Mucosa of stomach (tissue), 1 donor: ENCODE measurements around the gene USF1.
"Not testable (repeated sequence)": the region's sequence is repeated elsewhere in the genome, so short reads cannot be mapped to it uniquely, and the experiment has no call there.

Experiments used
- H3K27me3 ChIP-seq: one replicate; pipeline ENCODE4 v1.7.0; 2013; ENCODE audit warnings: mild to moderate bottlenecking, low read length; ENCODE audit not compliant: control insufficient read depth, insufficient read depth
- H3K36me3 ChIP-seq: one replicate; pipeline ENCODE4 v1.7.0; 2013; ENCODE audit warnings: low read length; ENCODE audit not compliant: control insufficient read depth, insufficient read depth
- H3K4me1 ChIP-seq: one replicate; pipeline ENCODE4 v1.7.0; 2013; ENCODE audit warnings: mild to moderate bottlenecking, low read length; ENCODE audit not compliant: control insufficient read depth, insufficient read depth
- H3K4me3 ChIP-seq: one replicate; pipeline ENCODE4 v1.7.0; 2013; ENCODE audit warnings: low read length
- H3K9ac ChIP-seq: one replicate; pipeline ENCODE4 v1.7.0; 2013; ENCODE audit warnings: mild to moderate bottlenecking, low read length, moderate library complexity
- H3K9me3 ChIP-seq: one replicate; pipeline ENCODE4 v1.7.0; 2013; ENCODE audit warnings: mild to moderate bottlenecking, low read length, moderate library complexity; ENCODE audit not compliant: control insufficient read depth
- donor health status: Pancreatic carcinoma.

The USF1 gene

DNA sequence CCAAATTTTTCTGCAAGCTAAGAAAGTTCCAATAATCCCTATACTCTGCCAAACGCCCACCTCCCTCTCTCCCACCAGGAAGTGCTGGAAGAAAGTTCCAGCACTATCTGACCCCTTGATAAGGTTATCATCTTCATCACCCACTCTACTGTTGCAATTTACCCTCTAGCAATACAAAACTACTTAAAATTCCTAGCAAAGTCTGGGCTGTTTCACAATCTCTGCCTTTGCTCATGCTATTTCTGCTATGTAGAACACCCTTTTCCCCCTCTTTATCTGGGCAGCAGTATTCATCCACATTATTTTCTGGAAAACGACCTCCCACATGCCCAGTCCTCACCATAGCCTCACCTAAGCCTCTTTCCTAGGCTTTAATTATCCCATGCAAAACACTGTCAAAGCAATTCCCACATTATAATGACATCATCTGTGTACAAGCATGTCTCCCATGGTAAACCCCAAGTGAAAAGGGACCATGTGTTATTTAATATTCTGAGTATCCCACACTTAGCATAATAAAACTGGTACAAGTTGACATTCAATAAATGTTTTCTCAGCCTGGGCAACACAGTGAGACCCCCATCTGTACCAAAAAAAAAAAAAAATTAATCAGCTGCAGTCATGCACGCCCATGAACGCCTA is 36.8 kb downstream of the USF1 start:
- H3K27me3 ChIP-seq, result no peaks in the 10 kb centered on the region
- no peak overlapping the region for H3K4me3 ChIP-seq
- H3K4me1 ChIP-seq, result peaks cover 24% of the 10 kb centered on the region
- no peaks in the 10 kb centered on the region for H3K9me3 ChIP-seq
- H3K36me3 ChIP-seq, result no peaks in the 10 kb centered on the region
- H3K9ac ChIP-seq, result no peak overlapping the region

DNA sequence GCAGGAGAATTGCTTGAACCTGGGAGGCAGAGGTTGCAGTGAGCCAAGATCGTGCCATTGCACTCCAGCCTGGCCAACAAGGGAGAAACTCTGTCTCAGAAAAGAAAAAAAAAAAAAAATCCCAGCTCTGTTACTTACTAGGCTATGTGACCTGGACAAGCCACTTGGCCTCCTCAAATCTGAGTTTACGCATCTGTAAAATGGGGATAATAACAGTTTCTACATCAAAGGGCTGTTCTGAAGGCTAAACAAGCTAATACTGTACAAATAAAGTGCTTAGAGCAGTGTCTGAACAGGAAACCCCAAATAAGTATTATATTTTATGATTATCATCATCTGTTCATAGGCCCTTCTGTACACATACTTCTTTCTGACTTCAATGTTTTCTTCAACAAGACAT is 38.4 kb downstream of the USF1 start:
- H3K27me3 ChIP-seq, result no peaks in the 10 kb centered on the region
- no peaks in the 10 kb centered on the region for H3K36me3 ChIP-seq
- H3K9ac ChIP-seq, result no peak overlapping the region
- peaks cover 14% of the 10 kb centered on the region for H3K4me1 ChIP-seq
- H3K4me3 ChIP-seq, result no peak overlapping the region
- H3K9me3 ChIP-seq, result no peaks in the 10 kb centered on the region

DNA sequence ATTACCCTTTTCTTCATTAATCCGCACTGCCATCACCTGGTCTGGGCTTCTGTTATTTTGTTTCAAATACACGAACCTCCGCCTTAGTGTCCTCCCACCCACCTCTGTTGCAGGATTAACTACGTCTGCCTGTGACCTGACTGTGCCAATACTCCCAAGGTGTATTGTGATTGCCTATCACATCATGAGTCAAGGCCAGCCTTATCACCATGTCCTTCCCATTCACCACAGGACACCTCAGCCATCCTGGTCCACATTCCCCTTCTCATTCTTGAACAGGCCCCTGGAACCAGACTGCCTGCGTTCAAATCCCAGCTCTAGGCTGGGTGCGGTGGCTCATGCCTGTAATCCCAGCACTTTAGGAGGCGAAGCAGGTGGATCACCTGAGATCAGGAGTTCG is 39.2 kb downstream of the USF1 start:
- Histone ChIP-seq H3K9ac (no peak overlapping the region), H3K27me3 (no peaks in the 10 kb centered on the region), H3K4me1 (peaks cover 14% of the 10 kb centered on the region), H3K9me3 (no peaks in the 10 kb centered on the region), H3K36me3 (no peaks in the 10 kb centered on the region), H3K4me3 (no peak overlapping the region)

DNA sequence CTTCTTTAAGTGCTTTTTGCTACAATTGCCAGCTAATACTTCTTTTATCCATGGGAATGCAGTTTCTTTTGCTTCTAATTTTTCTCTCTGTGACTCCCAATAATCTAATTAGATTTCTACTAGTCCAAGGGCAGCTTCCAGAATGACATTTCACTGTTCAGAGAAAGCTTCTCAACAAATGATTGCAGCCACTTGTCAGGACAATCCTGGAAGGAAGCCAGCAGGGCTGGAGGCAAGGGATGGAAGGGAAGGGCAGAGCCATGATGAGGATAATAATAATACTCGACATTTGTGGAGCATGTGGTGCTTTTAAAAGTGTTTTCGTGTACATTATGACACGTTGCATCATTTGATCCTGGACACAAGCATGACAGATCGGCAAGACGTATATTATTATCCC is 44.3 kb downstream of the USF1 start:
- H3K27me3 ChIP-seq, result no peaks in the 10 kb centered on the region

DNA sequence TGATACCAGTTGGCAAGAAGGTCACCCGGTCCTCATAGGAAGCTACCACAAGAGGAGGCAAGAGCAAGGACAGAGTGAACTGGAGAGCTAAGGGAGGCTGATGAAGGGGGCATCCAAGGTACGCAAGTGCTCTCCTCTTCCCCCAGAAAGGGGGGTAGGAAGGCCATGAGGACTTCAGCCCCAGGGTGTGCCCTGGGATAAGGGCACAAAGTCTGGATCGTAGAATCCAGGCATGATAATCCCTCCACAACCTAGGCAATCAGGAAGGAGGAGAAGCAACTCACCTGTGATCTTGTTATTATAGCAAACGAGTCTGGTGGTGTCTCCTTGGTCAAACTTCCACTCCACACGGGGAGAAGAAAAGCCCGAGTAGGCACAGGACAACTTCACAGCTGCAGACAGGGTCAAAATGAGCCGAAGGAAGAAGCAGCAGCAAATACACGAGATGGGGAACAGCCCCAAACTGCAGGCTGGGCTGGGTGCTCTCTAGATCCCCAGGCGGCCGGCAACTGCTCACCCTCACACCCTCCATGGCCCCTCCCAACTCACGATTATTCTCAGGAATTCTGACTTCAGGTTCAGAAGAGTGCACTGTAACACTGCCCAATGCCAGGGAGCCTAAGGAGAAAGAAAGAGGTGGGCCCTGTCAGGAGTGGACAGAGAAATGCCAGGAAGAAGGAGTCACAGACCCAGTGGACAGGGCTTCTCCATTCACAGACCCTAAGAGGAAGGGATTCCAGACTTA is 44.9 kb downstream of the USF1 start:
- no peaks in the 10 kb centered on the region for H3K27me3 ChIP-seq
- H3K4me3 ChIP-seq, result no peak overlapping the region
- H3K9me3 ChIP-seq, result no peaks in the 10 kb centered on the region
- peaks cover 15% of the 10 kb centered on the region for H3K4me1 ChIP-seq
- H3K36me3 ChIP-seq, result peaks cover 13% of the 10 kb centered on the region
- no peak overlapping the region for H3K9ac ChIP-seq

More for the DNA sequence above, 44.3 kb downstream of the USF1 start:
- peaks cover 13% of the 10 kb centered on the region for H3K36me3 ChIP-seq
- H3K4me1 ChIP-seq, result peaks cover 17% of the 10 kb centered on the region
- H3K9ac ChIP-seq, result no peak overlapping the region
- no peak overlapping the region for H3K4me3 ChIP-seq
- no peaks in the 10 kb centered on the region for H3K9me3 ChIP-seq

DNA sequence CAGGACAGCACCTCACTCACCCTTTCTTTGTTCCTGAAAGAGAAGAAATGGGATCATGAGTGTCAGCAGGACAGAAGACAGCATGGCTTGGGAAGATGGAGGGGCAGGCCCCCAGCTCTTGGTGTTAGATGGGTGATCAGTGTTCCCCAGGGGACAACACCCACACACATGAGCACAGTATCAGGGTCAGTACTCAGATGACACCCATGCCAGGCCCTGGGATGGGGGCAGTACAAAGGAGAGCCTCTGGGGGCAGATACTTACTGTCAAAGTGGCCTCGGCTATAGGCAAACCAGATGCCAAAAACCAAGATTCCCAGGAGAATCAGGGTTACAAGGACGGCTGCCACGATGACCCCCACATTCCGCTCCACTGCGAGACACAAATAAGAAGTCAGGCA is 46.4 kb downstream of the USF1 start:
- no peak overlapping the region for H3K4me3 ChIP-seq
- peaks cover 14% of the 10 kb centered on the region for H3K4me1 ChIP-seq
- H3K9me3 ChIP-seq, result no peaks in the 10 kb centered on the region
- H3K9ac ChIP-seq, result no peak overlapping the region
- H3K27me3 ChIP-seq, result no peaks in the 10 kb centered on the region
- H3K36me3 ChIP-seq, result peaks cover 13% of the 10 kb centered on the region

DNA sequence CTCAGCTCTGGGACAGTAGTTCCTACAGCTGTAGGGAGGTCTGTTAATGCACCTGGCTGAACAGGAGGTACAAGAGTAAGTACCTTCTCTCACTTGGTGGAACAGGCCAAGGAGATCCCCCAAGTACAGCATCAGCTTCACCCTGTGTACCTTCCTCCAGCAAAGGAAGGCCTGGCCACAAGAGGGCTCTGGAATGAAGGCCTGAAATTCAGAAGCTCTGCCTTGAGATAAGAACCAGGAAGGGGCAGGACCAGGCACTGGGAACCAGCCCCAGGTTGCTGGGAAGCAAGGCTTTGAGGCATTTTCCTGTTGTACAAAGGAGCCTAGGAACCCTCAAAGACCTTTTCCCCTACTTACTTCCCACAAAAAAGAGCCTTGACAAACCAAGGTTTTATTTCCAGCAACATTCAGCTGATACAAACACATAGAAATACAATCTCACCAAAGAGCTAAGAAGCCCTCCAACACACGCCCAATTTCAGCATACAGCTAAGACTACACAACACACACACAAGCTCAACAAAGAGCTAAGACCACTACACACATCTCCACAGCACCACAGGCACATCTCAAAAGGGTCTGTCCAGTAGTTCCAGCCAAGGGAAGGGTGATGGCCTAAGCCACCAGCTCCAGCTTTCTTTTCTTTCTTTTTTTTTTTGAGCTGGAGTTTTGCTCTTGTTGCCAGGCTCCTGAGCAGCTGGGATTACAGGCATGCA is 48.3 kb downstream of the USF1 start:
- Histone ChIP-seq H3K9ac (peak overlapping the region; percentile 11), H3K4me1 (peaks cover 14% of the 10 kb centered on the region), H3K36me3 (peaks cover 13% of the 10 kb centered on the region), H3K4me3 (no peak overlapping the region), H3K27me3 (no peaks in the 10 kb centered on the region), H3K9me3 (no peaks in the 10 kb centered on the region)

DNA sequence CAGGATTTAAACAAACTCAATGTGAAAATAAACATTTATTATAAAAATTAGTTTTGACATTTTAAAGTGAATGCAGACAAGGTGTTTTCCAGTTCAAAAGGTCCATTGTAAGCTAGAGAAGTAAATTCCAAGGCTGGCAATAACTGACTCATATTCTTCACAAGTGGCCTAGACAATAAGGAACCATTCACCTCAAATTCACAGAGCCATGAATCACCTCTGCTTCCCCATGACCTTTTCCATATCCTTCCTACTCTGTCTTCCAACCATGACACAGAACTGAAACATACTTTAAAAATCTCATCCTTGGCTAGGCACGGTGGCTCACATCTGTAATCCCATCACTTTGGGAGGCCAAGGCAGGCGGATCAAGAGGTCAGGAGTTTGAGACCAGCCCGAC is 49.6 kb downstream of the USF1 start:
- Histone ChIP-seq H3K36me3 (peaks cover 13% of the 10 kb centered on the region), H3K27me3 (no peaks in the 10 kb centered on the region), H3K4me1 (peaks cover 14% of the 10 kb centered on the region), H3K9ac (no peak overlapping the region), H3K4me3 (no peak overlapping the region), H3K9me3 (no peaks in the 10 kb centered on the region)

DNA sequence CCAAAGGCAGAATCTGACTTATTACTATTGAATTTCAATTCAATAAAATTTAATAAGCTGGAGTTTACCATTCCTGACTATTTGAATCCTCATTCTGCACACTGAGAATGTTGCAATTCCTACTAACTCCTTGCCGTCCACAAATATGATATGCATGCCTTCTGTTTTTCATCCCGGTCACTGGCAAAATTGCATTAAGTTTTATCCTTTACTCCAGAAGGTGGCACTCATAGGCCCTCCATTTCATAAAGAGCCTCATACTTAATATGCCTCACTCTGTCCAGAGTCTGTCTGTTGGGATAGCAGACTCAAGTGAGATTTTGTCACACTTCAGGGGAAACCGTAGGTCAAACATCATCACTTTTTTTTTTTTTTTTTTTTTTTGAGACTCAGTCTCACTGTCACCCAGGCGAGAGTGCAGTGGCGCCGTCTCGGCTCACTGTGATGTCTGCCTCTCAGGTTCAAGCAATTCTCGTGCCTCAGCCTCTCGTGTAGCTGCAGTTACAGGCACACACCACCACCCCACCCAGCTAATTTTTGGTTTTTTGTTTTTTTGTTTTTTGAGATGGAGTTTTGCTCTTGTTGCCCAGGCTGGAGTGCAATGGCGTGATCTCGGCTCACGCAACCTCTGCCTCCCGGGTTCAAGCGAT is 52.1 kb downstream of the USF1 start:
- H3K9ac ChIP-seq, result no peak overlapping the region
- peaks cover 14% of the 10 kb centered on the region for H3K4me1 ChIP-seq
- no peaks in the 10 kb centered on the region for H3K27me3 ChIP-seq
- H3K4me3 ChIP-seq, result no peak overlapping the region
- no peaks in the 10 kb centered on the region for H3K36me3 ChIP-seq
- no peaks in the 10 kb centered on the region for H3K9me3 ChIP-seq

DNA sequence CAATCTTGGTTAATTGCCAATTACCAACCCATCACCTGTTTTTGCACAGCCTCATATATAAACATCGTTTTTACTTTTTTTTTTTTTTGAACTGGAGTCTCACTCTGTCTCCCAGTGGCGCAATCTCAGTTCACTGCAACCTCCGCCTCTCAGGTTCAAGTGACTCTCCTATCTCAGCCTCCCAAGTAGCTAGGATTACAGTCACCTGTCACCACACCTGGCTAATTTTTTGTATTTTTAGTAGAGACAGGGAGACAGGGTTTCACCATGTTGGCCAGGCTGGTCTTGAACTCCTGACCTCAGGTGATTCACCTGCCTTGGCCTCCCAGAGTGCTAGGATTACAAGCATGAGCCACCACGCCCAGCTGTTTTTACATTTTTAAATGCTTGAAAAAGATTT is 53.7 kb downstream of the USF1 start:
- not testable (repeated sequence) for H3K27me3 ChIP-seq, H3K4me1 ChIP-seq

More for the DNA sequence above, 53.7 kb downstream of the USF1 start:
- H3K36me3 ChIP-seq, H3K4me3 ChIP-seq, H3K9me3 ChIP-seq, H3K9ac ChIP-seq: not testable (repeated sequence)
